Loucy (cell line): Measurements from ENCODE around the gene TIFAB.

Source experiments
- H2AFZ ChIP-seq: fragments of 200-600 bp; sonication (generic); 2 replicates; pipeline ENCODE4 v1.6.0; 2016; ENCODE audit warnings: antibody characterized with exemption, mild to moderate bottlenecking, low read length, moderate library complexity
- H3F3A ChIP-seq: fragments of 200-600 bp; 2 replicates; pipeline ENCODE4 v1.6.0; 2016; ENCODE audit warnings: antibody characterized with exemption, low read depth, mild to moderate bottlenecking
- H3K27me3 ChIP-seq: fragments of 200-600 bp; sonication (generic); 2 replicates; pipeline ENCODE4 v1.6.1; 2014; ENCODE audit warnings: low read length, mild to moderate bottlenecking; ENCODE audit not compliant: insufficient read depth, poor library complexity, severe bottlenecking
- H3K36me3 ChIP-seq: fragments of 200-600 bp; sonication (generic); 2 replicates; pipeline ENCODE4 v1.6.1; 2016; ENCODE audit warnings: low read length; ENCODE audit not compliant: insufficient read depth
- H3K4me1 ChIP-seq: fragments of 200-600 bp; sonication (generic); 2 replicates; pipeline ENCODE4 v1.5.1; 2014; ENCODE audit warnings: low read length, mild to moderate bottlenecking; ENCODE audit not compliant: insufficient read depth, poor library complexity, severe bottlenecking
- H3K4me2 ChIP-seq: fragments of 200-600 bp; sonication (generic); 2 replicates; pipeline ENCODE4 v1.6.0; 2014; ENCODE audit warnings: antibody characterized with exemption, low read length, low read depth, mild to moderate bottlenecking; ENCODE audit not compliant: poor library complexity, severe bottlenecking
- H3K4me3 ChIP-seq: fragments of 200-600 bp; sonication (generic); 2 replicates; pipeline ENCODE4 v1.5.1; 2014; ENCODE audit warnings: low read length, mild to moderate bottlenecking, mixed read lengths; ENCODE audit not compliant: poor library complexity, severe bottlenecking
- H3K79me2 ChIP-seq: fragments of 200-600 bp; sonication (generic); 2 replicates; pipeline ENCODE4 v1.6.1; 2014; ENCODE audit warnings: low read length; ENCODE audit not compliant: insufficient read depth
- H3K9ac ChIP-seq: fragments of 200-600 bp; sonication (generic); 2 replicates; pipeline ENCODE4 v1.6.0; 2014; ENCODE audit warnings: mild to moderate bottlenecking, low read depth, low read length, moderate library complexity; ENCODE audit not compliant: poor library complexity, severe bottlenecking
- H3K9me2 ChIP-seq: fragments of 200-600 bp; sonication (generic); replicated peaks from 2 replicates; pipeline ENCODE4 v1.6.1; 2016; ENCODE audit warnings: low read depth, low read length, mixed read lengths
- H3K9me3 ChIP-seq: fragments of 200-600 bp; sonication (generic); 2 replicates; pipeline ENCODE4 v1.6.1; 2014; ENCODE audit warnings: mild to moderate bottlenecking, antibody characterized with exemption, low read length, low read depth; ENCODE audit not compliant: insufficient read depth
- H4K20me1 ChIP-seq: fragments of 200-600 bp; sonication (generic); 2 replicates; pipeline ENCODE4 v1.6.0; 2014; ENCODE audit warnings: antibody characterized with exemption, low read length, mild to moderate bottlenecking; ENCODE audit not compliant: insufficient read depth, poor library complexity, severe bottlenecking
- EZH2phosphoT487 ChIP-seq: fragments of 200-600 bp; IDR thresholded peaks from 2 replicates; pipeline ENCODE4 v1.6.1; 2018; ENCODE audit warnings: antibody characterized with exemption, mild to moderate bottlenecking, moderate library complexity, borderline replicate concordance
- TF ChIP-seq, protein P1 (sequence below): fragments of 200-600 bp; sonication (generic); conservative IDR thresholded peaks from 2 replicates; pipeline ENCODE4 v1.5.1; 2014; ENCODE audit warnings: mild to moderate bottlenecking, antibody characterized with exemption, low read length

The TIFAB gene

DNA sequence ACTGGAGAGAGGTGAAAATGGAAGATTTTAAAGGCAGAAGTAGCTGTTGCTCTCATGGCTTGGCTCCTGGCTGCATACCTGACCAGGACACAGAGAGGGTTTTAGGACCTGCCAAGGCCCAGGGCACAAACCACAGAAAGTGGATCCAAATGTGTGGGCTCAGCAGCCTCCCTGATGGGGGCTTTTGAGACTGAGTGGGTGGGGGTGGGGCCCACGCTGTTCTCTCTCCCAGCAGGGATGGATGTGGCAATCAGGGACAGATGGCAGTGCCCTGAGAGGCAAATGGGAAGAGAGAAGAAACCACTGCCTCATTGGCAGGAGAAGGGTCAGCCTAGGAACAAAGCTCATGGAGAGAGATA, 34.9 kb upstream of the TIFAB start:
- Histone ChIP-seq H3K9me2 (no peaks in the 10 kb centered on the region), H3K9ac (no peak overlapping the region), H3K36me3 (no peaks in the 10 kb centered on the region), H3K27me3 (no peaks in the 10 kb centered on the region), H3K9me3 (no peaks in the 10 kb centered on the region), H3F3A (no peaks in the 10 kb centered on the region), H3K4me2 (no peak overlapping the region), H2AFZ (no peak overlapping the region), H4K20me1 (no peaks in the 10 kb centered on the region), H3K4me3 (no peak overlapping the region), H3K79me2 (no peaks in the 10 kb centered on the region), H3K4me1 (no peaks in the 10 kb centered on the region)
- no peak for TF ChIP-seq EZH2phosphoT487
- TF ChIP-seq, protein P1, sequence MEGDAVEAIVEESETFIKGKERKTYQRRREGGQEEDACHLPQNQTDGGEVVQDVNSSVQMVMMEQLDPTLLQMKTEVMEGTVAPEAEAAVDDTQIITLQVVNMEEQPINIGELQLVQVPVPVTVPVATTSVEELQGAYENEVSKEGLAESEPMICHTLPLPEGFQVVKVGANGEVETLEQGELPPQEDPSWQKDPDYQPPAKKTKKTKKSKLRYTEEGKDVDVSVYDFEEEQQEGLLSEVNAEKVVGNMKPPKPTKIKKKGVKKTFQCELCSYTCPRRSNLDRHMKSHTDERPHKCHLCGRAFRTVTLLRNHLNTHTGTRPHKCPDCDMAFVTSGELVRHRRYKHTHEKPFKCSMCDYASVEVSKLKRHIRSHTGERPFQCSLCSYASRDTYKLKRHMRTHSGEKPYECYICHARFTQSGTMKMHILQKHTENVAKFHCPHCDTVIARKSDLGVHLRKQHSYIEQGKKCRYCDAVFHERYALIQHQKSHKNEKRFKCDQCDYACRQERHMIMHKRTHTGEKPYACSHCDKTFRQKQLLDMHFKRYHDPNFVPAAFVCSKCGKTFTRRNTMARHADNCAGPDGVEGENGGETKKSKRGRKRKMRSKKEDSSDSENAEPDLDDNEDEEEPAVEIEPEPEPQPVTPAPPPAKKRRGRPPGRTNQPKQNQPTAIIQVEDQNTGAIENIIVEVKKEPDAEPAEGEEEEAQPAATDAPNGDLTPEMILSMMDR, result no peak

DNA sequence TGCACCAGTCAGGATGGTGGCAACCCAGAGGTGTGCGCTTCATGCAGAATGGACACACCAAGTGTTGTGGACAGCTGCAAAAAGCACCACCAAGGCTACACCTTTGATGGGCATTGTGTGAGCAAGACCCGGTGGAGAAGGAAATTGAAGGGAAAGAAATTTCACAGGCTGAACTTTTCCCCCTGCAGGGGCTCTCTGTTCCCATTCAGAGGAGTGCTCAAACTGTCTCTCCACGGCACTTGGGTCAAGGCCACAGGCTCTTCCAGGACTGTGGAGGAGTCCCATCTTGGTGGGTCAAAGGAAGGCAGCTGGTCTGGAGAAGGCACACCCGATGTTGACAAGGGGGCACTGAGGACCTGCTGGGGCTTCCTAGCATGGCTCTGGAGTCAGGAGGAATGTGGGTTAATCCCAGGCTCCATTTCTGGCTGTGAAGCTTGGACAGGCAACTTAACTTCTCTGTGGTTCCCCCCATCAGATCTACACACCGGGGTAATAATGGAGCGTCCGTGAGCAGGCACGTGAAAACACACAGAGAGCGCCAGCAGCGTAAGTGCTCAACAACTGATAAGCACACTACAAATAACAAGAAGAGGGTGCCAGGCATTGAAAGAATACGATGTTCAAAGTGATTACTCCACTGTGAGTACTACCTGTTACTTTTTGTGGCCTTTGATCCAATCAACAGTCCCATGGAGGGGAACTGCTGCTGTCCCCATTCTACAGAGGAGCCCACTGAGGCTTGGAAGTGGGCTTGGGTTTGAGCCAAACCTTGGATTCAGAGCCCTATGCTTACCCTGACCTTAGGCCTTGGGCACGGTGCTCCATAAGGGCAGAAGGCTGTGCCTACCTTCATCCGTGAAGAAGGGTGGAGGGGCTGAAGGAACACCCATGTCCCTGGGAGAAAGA, 34.2 kb upstream of the TIFAB start:
- Histone ChIP-seq H4K20me1 (no peaks in the 10 kb centered on the region), H3K4me2 (no peak overlapping the region), H2AFZ (no peak overlapping the region), H3K9me2 (no peaks in the 10 kb centered on the region), H3K9ac (no peak overlapping the region), H3K4me1 (no peaks in the 10 kb centered on the region), H3K36me3 (no peaks in the 10 kb centered on the region), H3F3A (no peaks in the 10 kb centered on the region), H3K27me3 (no peaks in the 10 kb centered on the region), H3K9me3 (no peaks in the 10 kb centered on the region), H3K4me3 (no peak overlapping the region), H3K79me2 (no peaks in the 10 kb centered on the region)
- TF ChIP-seq, protein P1, result no peak
- no peak for TF ChIP-seq EZH2phosphoT487

DNA sequence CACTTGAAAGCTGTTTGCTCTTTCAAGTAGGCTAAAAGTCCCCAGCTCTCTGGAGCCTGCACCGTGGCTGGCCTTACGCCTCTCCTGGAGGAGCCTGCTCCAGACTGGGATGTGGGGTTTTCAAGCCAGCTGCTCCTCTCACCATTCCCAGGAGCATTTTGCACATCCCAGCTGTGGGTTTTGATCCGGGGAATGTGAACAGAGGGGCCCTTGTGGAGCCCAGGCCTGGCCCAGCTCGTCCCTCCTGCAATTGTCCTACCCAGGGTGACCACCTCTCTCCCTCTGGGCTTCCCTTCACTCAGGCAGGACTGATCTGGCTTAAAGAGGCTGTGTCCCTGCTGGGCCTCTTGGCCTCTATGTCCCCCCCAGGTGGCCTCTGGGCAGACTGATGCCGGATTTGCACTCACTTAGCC, 32.5 kb upstream of the TIFAB start:
- Histone ChIP-seq H3K27me3 (no peaks in the 10 kb centered on the region), H4K20me1 (no peaks in the 10 kb centered on the region), H3K4me3 (no peak overlapping the region), H2AFZ (no peak overlapping the region), H3K9me2 (no peaks in the 10 kb centered on the region), H3K79me2 (no peaks in the 10 kb centered on the region), H3K9me3 (no peaks in the 10 kb centered on the region), H3K4me2 (no peak overlapping the region), H3K9ac (no peak overlapping the region), H3K4me1 (no peaks in the 10 kb centered on the region), H3K36me3 (no peaks in the 10 kb centered on the region), H3F3A (no peaks in the 10 kb centered on the region)
- TF ChIP-seq EZH2phosphoT487, result no peak
- TF ChIP-seq, protein P1, result no peak
